Measurements from ENCODE around the gene SLC4A9.

Gene SLC4A9

DNA sequence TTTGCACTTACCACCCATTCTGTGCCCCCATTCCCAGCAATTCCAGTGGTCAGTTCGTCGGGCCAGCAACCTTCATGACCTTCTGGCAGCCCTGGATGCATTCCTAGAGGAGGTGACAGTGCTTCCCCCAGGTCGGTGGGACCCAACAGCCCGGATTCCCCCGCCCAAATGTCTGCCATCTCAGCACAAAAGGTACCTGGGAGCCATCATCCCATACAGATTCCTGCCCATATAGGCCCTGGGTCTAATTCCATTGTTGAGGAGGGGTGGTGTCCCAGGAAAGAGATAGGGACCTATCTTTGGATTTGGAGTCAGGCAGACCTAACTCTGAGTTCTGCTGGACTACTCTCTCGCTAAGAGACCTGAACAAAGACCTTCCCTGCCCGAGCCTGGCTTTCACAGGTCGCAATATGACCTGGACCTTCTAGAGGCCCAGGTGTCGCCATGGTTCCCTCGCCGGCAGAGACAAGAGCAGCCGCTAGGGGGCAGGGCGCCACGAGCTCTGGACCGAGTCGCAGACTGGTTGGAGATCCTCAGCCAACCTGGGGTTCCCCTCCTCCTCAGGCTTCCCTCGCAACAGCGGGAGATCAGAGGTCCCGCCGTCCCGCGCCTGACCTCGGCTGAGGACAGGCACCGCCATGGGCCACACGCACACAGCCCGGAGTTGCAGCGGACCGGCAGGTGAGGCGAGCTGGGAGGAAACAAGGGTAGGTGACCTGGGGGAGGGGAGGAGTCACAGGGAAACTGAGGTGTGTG lies 3.1 kb downstream of the SLC4A9 start:
- DNase-seq, result peak; percentile 77 to 83

- no peak for DNase-seq
Observed at GRCh38 chr5:140363631-140364471, 3.9 kb downstream of the SLC4A9 start.

- DNase-seq, result no peak
Observed at GRCh38 chr5:140364472-140364765, 4.4 kb downstream of the SLC4A9 start.

DNA sequence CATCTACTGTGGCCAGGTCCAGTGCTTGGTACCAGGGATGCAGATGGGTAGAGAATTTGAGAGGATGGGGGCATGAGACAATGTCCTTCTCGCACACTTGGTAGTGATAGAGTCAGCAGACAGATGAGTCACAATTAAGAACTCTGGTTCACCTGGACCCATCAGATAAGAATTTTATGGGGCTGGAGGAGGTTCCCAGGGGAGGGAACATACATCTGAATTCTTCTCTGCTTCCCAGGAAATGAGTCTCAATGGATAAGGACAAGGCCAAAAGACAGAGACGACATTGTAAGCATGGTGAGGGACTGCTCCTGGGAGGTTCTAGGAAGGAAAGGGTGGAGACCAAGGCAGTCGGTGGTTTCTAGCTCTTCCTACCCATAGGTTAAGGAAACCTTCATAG lies 5.3 kb downstream of the SLC4A9 start:
- DNase-seq, result no peak

- no peak for DNase-seq
Observed at GRCh38 chr5:140365941-140366340, 5.9 kb downstream of the SLC4A9 start.

DNA sequence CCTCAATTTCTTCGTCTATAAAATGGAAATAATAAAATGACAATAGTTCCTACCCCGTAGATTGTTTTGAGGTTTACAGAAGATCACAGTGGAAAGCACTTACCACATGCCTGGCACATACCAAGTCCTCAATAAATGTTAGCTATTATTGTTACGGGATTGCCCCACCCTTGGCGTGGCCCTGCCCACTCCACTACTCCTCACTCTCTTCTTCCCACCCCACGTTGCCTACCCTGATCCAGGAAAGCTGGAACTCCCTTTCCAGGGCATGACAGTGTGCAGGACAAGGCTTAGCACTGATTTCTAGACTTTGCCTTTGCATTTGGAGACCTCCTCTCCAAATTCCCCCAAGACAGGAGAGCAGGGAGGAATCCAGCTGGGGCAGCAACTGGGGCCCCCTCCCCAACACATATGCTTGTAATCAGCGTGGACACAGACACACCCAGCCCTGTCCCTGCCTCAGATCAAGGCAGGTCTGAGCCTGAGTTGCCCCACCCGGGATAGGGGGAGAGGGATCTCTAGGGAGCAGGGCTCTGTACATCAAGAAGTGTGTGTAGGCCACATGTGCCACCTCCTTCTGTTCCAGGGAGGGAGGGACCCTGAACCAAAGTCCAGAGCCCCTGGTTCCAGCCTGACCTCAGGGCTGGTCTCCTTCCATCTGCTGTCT lies 6.7 kb downstream of the SLC4A9 start:
- DNase-seq, result no peak

DNA sequence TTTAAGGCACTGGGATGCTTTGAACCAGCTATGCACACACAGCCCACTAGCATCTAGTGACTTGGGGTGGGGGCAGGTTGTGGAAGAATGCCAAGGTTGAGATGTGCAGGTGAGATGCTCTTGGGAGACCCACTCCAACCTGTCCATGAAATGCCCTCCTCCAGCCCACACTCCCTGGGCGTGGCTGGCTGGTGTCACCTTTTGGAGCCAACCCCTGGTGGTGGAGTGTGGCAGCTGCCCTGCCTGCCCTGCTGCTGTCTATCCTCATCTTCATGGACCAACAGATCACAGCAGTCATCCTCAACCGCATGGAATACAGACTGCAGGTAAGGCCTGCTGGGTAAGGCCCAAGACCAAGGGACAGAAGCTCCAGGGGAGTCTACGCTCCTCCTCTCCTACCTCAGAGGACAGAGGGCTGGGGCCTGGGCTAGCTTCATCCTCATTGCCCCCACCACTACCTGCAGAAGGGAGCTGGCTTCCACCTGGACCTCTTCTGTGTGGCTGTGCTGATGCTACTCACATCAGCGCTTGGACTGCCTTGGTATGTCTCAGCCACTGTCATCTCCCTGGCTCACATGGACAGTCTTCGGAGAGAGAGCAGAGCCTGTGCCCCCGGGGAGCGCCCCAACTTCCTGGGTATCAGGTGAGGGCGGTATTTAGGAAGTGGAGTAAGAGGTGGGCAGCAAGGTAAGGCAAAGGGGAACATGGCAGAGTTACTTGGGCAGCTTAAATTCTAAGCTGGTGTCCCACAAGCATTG lies 7.4 kb downstream of the SLC4A9 start:
- no peak for DNase-seq

DNA sequence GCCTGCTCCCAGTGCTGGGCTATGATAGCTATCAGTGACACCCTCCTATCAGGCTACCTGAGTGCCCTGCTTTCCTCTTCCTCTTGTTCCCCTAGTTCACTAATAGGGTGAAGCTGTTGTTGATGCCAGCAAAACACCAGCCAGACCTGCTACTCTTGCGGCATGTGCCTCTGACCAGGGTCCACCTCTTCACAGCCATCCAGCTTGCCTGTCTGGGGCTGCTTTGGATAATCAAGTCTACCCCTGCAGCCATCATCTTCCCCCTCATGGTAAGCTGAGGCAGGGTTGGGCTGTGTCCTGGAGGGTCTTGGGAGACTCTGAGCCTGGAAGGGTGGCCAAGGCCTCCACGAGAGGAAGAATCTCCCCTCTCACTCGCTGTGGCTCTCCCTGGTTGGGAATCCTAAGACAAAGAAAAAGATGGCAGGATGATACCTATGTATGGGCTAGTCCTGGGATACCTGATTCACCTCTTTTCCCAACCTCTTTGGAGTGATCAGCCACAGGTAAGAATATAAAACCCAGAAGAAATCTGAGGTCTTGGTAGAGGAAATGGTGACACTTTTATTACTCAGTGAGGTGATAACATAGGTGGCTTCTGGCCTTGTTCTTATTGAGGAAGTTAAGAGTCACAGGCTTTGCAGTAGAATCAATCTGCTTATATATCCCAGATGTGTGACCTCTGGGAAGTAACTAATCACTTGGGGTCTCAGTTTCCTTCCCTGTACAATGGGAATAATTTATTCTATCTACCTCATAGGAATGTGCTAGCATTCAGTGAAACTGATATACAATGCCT lies 11.6 kb downstream of the SLC4A9 start:
- DNase-seq, result no peak

GRCh38 chr5:140372971-140373487 lies 13.0 kb downstream of the SLC4A9 start:
- peak; percentile 30 to 54 for DNase-seq

DNA sequence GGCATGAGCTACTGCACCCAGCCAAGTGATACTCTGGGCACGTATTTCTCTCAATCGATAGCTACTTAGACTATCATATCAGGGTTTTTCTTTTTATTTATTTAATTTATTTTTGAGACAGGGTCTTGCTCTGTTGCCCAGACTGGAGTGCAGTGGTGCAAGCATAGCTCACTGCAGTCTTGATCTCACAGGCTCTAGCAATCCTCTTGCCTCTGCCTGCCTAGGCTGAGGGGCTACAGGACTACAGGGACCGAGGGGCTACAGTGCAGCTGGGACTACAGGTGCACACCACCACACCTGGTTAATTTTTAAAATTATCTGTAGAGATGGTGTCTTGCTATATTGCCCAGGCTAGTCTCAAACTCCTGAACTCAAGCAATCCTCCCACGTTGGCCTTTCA lies 21.4 kb downstream of the SLC4A9 start:
- DNase-seq, result no peak

DNA sequence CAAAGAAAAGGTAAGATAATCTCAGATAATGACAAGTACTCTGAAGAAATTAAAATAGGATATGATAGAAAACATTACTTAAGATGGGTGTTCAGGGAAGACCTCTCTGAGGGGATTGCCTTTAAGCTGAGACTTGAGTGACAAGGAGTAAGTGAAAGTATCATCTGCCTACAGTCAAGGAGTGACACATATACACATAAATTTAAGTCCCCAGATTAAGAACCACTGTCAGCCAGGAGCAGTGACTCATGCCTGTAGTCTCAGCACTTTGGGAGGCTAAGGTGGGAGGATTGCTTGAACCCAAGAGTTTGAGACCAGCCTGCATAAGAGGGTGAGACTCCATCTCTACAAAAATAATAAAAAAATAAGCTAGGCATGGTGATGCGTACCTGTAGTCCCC lies 22.0 kb downstream of the SLC4A9 start:
- DNase-seq, result no peak

DNA sequence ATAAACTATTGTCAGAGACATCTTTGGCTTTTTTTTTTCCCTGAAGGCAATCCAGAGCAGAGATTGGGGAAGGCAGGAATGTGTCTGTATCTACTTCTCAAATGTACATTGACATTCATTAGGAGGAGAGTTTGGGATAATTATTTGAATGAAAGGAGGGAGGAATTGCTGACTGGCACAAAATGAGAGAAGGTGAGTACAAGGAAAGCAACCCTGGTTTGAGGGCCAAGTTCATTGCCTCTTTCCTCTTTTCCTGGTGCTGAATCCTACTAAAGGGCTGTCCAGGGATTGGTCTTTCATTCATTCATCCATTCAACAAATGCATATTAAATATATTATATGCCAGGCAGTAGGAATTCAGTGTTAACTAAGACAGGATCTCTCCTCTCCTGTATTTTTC lies 22.9 kb downstream of the SLC4A9 start:
- no peak for DNase-seq

- no peak for DNase-seq
Observed at GRCh38 chr5:140383300-140383699, 23.3 kb downstream of the SLC4A9 start.

- DNase-seq, result no peak
Observed at GRCh38 chr5:140388052-140388451, 28.1 kb downstream of the SLC4A9 start.

- DNase-seq, result no peak
Observed at GRCh38 chr5:140391312-140391711, 31.3 kb downstream of the SLC4A9 start.

DNA sequence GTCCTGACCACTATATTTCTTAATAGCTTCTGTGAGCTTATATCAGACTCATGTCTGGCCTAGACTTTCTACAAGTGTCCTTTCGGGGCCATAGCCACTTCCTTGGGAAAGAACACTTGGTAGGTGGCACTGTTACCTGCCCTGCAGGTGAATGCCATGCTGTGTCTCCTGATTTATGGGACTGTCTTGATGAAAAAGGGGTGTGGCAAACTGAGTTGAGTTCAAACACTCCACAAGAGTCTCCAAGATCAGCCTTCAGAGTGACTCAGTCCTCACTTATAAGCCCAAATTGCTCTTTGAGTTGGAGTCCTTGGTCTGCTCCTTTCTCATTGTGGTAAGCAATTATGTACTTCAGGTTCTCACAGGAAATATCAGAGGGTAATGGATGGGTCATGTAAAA lies 31.7 kb downstream of the SLC4A9 start:
- DNase-seq, result no peak

DNA sequence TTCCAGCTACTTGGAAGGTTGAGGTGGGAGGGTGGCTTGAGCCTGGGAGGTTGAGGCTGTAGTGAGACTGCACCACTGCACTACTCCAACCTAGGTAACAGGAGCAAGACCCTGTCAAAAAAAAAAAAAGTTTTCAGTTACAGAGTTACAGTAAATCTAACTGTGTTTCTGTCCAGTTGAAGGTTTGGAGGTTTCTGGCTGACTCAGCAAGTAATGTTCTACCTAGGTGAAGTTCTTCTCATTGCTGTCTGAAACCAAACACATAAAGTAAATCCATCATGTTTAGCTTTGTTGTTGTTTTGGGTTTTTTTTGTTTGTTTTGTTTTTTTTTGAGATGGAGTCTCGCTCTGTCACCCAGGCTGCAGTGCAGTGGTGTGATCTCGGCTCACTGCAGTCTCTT lies 33.7 kb downstream of the SLC4A9 start:
- no peak for DNase-seq

DNA sequence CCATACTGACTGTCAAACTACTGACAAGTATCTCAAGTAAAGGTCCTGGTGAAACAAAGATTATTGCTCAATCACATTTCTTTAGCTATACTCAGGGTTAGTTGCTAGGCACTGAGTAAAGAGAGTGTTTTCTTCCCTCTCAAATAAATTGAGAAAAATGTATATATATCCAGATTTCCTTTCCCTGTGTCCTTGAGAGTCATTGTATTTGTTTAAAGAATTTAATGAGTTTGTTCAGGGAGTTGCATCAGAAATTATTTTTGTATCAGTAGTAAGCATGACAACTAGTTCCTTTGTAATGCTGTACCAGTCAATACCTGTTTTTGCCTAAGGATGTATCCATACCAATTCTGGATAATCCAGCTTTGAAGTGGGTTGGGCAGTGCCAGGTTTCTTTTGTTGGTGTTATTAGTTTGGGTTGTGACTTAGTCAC lies 38.4 kb downstream of the SLC4A9 start:
- no peak for DNase-seq

DNA sequence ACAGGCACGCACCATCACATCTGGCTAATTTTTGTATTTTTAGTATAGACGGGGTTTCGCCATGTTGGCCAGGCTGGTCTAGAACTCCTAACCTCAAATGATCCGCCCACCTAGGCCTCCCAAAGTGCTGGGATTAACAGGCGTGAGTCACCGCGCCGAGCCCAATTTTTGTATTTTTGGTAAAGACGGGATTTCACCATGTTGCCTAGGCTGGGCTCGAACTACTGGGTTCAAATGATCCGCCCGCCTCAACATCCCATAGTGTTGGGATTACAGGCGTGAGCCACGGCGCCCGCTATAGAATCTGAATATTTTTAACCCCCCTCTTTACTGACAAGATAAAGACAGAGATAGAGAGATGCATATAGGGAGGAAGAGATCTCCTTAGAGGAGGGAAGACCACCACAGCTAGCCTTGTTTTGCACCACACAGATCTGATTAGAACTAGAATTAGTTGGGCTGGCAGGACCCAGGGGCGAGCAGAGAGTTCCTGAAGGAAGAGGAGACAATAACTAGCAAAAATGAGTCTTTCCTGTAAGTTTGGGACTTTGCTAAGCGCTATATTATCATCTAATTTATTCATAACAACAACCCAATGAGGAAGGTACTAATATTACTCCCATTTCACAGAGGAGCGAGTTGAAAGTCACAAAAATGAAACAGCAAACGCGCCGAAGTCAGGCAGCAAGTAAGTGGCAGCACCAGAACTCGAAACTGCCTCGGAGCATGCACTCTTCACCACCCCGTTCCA lies 40.2 kb downstream of the SLC4A9 start:
- no peak for DNase-seq

GRCh38 chr5:140400730-140401361 lies 40.9 kb downstream of the SLC4A9 start:
- DNase-seq, result peak; percentile 89 to 90
